Measurements from ENCODE around the gene FTCDNL1.

GRCh38 chr2:199869653-199870052 is 18.7 kb upstream of the FTCDNL1 start:
- TF ChIP-seq, protein P1, sequence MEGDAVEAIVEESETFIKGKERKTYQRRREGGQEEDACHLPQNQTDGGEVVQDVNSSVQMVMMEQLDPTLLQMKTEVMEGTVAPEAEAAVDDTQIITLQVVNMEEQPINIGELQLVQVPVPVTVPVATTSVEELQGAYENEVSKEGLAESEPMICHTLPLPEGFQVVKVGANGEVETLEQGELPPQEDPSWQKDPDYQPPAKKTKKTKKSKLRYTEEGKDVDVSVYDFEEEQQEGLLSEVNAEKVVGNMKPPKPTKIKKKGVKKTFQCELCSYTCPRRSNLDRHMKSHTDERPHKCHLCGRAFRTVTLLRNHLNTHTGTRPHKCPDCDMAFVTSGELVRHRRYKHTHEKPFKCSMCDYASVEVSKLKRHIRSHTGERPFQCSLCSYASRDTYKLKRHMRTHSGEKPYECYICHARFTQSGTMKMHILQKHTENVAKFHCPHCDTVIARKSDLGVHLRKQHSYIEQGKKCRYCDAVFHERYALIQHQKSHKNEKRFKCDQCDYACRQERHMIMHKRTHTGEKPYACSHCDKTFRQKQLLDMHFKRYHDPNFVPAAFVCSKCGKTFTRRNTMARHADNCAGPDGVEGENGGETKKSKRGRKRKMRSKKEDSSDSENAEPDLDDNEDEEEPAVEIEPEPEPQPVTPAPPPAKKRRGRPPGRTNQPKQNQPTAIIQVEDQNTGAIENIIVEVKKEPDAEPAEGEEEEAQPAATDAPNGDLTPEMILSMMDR (IDR thresholded peaks at IDR 0.05 in 4 of 5, conservative IDR thresholded peaks at IDR 0.05 in 1 of 5): no peak
- TF ChIP-seq POLR2A (IDR thresholded peaks at IDR 0.05): no peak
